Measurements from ENCODE around the gene CHRNA7. TPM values are rescaled to one million over a fixed set of nuclear protein-coding genes. Genes with fewer than 3 reads are reported as not detected.

The CHRNA7 gene
- polyA plus RNA-seq (2013, experiment 1 of 2; ENCODE audit: insufficient read length) = 0.39 TPM
- polyA plus RNA-seq (2013, experiment 2 of 2; ENCODE audit: insufficient read length) = 0.56 TPM

DNA sequence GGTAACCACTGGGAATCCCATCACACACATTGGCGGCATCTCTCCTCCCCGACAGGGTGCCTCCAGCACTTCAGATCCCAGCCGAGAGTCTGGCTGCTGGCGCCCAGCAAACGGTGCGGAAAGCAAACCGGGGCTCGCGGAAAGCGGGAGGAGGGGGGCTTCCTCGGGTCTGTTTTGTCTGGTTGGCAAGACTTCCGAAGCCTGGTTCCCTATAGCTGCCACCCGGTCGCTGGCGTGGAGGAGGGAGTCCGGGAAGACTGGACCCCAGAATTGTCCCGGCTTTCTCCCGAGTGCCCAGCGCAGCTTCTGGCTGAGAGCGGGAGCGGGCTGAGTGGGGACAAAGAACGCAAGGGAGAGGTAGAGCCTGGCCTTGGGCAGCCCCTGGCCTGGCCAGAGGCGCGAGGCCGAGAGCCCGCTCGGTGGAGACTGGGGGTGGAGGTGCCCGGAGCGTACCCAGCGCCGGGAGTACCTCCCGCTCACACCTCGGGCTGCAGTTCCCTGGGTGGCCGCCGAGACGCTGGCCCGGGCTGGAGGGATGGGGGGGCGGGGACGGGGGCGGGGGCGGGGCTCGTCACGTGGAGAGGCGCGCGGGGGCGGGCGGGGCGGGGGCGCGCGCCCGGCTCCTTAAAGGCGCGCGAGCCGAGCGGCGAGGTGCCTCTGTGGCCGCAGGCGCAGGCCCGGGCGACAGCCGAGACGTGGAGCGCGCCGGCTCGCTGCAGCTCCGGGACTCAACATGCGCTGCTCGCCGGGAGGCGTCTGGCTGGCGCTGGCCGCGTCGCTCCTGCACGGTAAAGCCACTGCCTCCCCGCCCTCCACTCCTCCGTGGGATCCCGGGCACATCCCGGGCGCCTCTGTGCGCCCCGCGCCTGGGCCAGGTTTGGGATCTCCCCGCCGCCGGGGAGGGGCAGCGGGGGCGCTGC lies at the start of gene CHRNA7:
Gene CHRNA7 (plus strand): TSS at position 654 of the 920 bp plus-strand sequence. CDS start 80 bp downstream, at position 734.
- DNase-seq = peak; percentile 55

DNA sequence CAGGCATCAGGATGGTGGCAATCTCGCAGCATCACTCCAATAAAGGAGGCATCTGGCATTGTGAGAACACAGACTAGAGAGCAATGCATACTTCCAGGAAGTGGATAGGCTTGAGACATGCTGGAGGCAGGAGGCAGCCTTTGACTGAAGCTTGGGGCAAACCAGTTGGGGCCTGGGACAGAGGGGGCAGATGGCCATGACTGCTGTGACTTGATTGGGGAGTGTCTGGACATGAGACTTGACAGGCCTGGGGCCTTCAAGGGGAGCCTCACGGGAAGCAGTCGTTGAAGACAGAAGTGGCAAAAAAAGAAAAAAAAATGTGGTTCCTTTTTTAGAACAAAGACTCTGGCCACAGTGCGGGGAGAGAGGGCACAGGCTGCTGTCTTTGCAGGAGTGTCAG lies 44.7 kb upstream of the CHRNA7 start:
- DNase-seq = no peak

DNA sequence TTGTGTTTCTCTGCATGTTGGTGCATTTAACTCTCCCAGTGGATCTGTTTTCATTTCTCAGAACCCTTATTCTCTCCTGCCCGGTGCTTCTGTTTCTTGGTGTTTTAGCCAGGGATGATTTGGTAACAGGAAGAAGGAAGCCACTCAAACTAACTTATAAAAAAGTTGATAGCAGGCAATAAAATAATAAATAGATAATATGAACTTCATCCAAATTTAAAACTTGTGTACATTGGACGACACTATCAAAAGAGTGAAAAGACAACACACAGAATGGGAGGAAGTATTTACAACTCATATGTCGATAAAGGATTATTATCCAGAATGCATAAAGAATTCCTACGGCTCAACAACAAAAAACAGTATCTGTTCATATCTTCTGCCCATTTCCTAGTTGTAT lies 37.3 kb upstream of the CHRNA7 start:
- no peak for DNase-seq

DNA sequence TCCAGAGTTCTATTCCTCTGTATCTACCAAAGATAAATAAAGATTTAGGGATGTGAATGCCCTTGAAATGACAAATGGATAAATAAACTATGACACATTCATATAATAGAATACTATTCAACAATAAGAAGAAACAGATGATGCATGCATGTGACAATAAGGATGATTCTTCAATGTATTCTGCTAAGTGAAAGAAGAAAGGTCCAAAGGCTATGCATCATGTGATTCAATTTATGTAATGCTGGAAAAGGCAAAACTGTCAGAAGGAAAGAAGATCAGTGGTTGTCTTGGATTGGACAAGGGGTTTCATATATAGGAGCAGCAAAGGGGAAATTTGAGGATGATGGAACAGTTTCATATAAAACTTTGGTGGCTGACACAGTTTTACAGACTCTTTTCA lies 32.6 kb upstream of the CHRNA7 start:
- DNase-seq = no peak

DNA sequence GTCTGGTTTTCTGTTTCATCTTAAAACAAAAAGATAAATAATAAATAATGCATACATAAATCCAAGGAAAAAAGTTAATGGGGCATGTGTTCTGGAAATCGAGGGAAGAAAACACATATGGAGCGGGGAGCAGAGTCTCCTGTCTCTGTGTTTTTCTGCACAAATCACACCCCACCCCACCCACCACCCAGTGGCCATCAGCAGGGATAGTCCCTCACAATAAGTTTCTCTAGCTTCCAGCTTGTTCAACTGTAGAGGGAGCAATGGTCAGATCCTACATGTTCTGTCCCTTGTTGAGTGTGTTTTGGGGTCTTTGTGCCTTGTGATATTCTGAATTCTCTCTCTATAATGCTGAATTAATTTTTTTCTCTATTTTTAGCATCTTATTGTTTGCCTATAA lies 26.8 kb upstream of the CHRNA7 start:
- no peak for DNase-seq

DNA sequence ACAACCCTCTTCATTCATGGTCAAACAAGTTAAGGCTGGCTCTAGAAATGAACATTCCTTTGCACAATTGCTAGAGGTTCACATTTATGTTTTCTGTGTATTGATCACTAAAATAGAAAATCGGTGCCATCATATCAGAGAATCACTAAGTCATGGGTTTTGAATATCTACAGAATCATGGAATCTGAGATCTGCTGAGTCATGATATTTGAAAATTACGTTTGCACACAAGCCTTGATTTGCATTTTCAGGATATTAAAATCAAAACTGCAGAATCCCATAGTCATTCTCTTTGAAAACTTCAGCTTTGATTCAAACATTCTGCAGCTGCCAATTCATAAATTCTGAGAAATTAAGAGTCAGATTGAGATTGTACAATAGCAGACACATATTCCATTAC lies 26.1 kb upstream of the CHRNA7 start:
- no peak for DNase-seq

DNA sequence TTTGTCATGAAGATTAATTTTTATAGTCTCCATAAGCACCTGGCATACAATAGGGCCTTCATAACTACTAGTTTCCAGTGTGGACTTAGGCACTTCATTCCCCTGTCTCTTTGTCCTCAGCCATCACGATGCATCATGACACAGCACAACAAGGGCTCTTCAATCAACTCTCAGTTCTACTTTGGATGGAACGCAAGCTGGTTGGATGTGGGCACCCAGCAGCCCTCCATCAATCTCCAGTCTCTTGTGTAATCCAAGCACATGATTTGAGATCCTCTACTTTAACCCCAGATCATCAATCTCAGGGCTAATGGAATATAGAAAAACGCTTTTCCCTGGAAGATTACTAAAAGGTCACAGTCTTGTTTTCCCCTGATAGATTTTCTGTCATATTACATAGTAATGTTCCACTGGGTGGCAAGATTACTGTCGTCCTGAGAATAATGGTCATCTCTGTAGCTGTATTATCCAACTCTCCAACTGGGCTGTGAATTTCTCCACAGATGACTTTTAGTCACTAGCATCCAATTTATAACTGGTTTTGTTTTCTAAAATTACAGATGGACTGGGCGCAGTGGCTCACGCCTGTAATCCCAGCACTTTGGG lies 22.9 kb upstream of the CHRNA7 start:
- no peak for DNase-seq

DNA sequence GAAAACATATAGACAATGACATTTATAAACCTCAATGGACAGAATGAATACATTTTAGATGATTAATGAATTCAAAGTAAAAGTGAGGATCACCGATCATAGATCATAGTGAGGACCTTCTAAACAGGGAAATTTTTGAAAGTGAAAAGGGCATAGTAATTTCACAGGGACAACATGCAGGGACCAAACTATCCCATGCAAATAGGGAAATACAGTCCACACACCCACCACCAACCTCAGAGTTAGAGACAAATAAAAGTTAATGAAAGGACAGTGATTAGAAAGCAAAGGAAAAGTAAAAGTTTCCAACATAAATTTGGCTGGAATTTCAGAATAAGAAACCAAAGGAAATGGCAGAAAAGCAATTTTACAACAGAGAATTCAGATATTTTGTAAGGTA lies 15.4 kb upstream of the CHRNA7 start:
- DNase-seq = no peak

DNA sequence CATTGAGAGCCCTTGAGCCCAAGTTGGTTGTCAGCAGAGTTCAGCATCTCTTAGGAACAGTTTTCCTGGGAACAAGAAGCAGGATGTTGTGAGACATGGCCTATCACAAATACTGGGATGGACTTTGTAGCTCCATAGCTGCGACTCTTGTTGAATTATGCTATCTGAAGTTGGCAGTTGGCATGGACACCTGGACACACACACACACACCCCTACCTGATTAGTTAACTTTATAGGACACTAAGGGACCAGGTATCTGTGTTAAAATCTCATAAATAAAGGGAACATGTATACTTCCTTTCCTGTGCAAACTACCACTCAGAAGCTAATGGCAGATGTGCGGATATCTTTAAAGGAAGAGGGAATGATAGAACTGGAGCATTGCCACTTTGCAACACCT lies 10.2 kb upstream of the CHRNA7 start:
- DNase-seq = no peak

DNA sequence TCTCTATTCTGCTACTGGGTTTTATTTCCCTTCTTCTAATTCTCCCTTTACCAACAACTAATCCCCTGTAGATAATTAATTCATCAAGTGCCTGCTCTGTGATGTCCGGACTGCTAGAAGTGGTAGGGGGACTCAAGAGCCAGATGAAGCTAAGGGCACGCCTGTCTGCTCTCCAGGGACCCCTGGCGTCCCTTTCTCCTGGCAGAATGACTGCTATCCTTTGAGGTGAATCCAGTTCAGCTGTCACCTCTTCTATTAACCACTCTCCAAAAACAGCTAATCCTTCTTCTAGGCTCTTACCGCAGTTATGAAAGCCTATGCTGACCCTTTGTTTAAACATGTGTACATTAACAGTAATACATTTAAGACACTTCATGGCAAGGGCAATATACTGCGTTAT lies 1.4 kb upstream of the CHRNA7 start:
- no peak for DNase-seq

DNA sequence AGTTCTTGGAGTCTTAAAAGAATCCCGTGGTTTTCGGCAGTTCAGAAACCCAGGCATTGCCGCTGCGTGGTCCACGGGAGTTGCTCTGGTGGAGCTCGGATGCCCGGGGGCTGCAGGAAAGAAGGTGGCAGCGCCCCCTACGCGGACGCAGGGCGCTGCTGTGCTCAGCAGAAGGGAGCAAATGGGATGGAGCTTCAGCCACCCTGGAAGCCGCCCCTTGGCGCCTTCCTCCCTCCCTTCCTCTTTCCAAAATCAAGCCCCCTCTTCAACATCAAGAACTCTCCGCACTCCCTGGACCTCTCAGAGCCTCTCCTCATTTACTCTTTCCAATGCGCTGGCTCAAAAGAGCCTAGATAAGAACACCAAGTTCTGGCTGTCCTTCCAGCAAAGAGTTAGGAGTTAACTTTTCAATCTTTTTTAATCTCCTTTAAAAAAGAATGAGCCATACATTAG lies 880 bp upstream of the CHRNA7 start:
- DNase-seq = peak; percentile 16

DNA sequence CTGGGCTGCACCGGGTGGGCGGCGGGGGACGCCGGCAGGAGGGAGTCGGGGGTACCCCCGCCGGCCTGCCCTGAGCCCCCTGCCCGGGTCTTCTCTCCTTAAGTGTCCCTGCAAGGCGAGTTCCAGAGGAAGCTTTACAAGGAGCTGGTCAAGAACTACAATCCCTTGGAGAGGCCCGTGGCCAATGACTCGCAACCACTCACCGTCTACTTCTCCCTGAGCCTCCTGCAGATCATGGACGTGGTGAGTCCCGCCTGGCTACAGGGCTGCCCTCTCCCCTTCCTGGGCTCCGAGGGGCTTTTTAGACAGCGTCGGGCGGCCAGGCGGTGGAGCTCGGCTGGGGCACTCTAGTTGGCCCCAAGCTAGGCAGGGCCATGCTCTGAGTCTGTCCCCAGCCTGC lies 480 bp downstream of the CHRNA7 start:
- no peak for DNase-seq

DNA sequence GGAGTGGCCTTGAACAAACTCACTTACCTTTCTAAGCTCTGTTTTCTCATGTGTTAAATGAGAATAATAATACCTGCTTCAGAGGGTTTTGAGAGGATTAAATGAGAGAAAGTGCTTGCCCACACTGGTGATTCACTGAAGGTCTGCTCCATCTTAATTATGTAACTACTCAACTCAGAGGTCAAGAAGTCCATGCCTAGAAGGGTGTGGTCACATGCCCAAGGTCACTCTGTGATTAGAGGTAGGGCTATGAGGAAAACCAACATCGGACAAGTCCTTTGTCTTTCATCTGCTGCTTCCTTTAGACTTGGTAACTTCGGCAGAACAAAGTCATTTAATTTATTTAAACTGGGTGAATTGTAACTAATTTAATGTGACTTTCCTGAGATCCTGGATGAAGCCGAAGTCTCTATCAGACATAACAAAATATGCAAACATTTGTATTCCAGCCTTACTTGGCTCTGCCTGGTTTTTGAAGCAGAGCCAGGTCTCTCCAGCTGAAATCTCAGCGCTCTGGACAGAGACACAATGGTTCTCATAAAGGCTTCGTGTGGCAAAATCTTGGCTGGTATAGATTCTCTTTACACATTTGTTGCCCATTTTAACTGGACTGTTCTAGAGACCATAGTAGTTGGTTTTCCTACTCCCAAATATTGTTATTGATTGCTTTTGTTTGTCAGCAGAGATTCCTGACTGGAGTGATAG lies 3.0 kb downstream of the CHRNA7 start:
- no peak for DNase-seq

DNA sequence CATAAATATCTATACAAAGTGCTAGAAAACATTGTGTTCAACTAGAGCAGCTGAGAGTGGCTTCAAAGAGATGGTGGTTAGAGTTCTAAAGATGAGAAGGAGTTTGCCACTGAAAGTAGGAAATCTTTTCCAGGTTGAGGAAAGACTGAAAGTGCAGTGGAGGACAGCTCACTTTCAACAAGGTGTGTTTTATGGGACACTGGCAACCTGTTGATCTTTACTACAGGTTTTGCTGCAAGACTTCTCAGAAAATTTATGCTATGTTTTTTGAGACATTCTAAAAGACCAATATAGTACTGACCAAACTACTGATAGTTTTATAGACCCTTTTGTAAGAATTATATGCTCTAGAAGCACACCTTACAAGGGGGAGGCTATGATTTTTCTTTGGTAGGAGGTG lies 3.8 kb downstream of the CHRNA7 start:
- no peak for DNase-seq

DNA sequence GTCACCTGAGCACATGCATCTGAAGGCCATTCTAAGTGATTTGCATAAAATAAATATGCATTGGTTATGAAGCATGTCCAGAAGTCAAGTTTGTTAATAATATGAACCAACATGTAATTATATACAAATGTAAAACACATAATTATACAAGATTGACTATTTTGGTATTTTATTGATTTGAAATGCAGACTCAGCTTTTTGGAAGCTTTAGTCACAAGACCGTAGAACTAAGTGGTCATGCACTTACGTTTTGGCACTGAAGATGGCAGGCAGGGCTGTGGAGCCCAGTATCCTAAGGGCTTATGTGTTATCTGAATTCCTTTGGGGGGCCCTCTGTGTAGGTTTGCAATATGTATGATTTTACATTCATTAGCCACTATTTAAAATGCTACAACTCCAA lies 5.0 kb downstream of the CHRNA7 start:
- DNase-seq = no peak

DNA sequence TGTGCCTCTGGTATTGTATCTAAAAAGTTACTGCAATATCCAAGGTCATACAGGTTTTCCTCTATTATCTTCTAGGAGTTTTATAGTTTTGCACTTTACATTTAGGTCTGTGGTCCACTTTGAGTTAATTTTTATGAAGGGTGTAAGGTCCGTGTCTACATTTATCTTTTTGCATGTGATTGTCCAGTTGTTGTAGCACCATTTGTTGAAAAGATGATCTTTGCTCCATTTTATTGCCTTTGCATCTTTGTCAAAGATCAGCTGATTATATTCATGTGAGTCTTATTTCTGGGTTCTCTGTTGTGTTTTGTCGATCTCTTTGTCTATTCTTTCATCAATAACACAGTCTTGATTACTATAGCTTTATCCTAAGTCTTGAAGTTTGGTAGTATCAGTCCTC lies 6.7 kb downstream of the CHRNA7 start:
- DNase-seq = no peak

DNA sequence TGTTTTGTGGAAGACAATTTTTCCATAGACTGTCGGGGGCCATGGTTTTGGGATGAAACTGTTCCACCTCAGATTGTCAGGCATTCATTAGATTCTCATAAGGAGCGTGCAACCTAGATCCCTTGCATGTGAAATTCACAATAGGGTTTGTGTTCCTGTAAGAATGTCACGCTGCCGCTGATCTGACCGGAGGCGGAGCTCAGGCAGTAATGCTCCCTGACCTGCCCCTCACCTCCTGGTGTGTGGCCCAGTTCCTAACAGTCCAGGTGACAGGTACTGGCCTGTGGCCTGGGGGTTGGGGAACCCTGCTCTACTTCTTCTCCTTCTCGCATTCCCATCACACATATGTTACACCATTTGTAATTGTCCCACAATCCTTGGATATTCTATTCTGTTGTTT lies 11.0 kb downstream of the CHRNA7 start:
- DNase-seq = no peak

DNA sequence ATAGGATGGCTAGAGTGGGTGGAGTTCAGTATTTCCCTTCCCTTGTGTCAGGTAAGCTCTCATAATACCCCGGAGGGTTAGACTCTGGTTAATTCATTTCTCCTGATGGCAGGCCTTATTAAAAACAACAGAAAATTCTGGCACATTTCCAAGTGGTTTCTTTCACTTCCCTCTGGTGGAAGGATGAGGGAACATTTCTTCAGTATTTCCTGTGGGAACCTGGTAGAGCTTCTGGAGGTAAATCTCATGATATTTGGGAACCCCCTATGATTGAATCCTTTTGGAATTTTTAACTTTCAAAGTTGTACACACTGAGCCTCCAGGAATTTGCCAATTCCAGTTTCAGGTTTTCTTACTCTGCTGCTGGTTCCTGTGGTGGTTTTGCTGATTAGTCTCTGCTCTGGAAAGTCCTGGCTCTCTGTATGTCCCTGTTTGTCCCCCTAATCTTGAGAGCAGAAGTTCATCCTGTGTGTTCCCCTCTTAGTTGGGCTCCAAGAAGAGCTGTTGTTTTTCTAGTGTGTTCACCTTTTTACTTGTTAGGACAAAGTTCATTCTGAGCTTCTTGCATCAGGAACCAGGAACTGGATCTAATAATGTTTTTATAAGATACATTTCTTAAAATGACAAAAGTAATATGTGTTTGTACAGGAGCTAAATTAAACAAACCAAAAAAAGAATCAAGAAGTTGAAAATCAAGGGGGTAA lies 12.1 kb downstream of the CHRNA7 start:
- DNase-seq = peak; percentile 12

DNA sequence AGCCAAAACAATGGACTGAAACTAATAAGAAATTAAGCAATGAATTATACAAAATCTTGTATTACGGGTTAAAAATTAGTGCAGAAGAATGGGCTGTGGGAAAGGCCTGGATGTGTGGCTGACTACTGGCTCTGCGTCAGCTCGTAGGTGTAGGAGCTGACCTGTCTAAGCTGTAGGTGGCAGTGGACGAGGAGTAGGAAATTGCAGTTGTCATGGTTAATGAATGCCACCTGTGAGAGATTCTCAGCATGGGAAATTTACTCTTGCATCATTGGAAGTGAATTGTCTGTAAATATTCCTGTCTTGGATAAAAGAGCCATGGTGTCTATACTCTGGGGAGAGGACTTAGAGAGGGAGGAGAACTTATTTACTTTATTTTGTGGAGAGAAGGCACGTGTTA lies 23.4 kb downstream of the CHRNA7 start:
- no peak for DNase-seq

DNA sequence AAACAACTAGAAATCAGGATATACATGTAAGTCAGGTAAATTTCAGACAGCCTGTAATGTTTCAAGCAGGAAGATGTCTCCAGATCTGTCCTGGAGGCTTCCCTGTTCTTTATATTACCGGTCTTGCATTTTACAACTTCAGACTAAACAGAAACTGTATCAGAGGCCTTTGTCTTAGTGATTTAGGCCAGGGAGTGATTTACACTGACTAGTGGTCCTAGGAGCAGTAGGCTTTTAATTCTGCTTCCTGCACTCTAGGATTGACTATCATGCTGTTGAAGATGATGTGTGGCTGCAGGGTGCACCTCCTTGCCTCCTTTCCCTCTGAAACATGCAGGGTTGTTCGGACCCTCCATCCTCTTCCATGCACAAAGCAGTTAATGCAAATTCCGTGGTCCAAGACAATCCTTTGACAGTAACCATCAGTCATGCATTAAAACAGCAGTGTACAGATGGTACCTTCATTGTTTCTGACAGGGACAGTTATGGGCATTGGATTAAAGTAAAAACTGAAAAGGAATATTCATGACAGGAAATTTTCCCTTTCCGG lies 27.6 kb downstream of the CHRNA7 start:
- no peak for DNase-seq

DNA sequence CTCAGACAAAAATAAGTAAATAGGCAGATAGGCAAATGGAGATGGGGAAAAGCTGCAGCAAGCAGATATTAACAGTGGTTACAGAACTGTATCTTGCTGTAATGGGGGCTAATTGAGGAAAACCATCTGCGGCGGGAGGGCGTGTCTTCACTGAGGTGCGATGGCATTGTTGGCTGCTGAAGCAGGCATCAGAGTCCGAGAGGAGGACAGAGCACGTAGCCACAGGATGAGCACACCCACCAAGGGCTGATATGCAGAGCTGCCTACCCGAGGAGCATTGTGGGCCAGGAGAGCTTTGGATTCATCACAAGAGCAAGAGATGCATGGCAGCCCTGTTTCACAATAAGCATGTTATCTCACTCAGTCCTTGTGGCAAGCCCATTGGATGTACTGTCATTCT lies 30.4 kb downstream of the CHRNA7 start:
- DNase-seq = no peak

DNA sequence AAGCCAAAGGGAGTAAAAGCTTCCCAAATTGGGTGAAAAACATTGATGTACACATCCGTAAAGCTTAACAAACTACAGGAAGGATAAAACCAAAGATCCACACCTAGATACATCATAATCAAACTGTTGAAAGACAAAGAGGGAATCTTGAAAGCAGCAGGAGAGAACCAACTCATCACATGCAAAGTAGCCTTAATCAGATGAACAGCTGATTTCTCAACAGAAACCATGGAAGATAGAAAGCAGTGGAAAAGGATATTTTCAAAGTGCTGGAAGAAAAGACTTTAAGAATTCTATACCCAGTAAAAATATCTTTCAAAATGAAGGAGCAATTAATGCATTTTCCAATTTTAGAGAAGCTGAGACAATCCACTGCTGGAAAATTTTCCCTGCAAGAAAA lies 36.8 kb downstream of the CHRNA7 start:
- DNase-seq = no peak

Data from fibroblast of skin of abdomen (primary cell).